NB4 (cell line): ENCODE results near the gene OPRD1.
"Not testable (repeated sequence)": the region's sequence is repeated elsewhere in the genome, so short reads cannot be mapped to it uniquely, and the experiment has no call there.

Experiments used
- DNase-seq: peaks from one replicate; pipeline ENCODE4 v3.0.0; 2010; ENCODE audit warnings: low read depth
- H3K4me3 ChIP-seq: one replicate; pipeline ENCODE4 v1.5.1; 2011; ENCODE audit warnings: mild to moderate bottlenecking, low read depth, low read length, moderate library complexity
- MYC ChIP-seq: IDR thresholded peaks from 2 replicates; pipeline ENCODE4 v1.6.1; 2011; ENCODE audit warnings: low read depth, low read length
- POLR2A ChIP-seq: IDR thresholded peaks from 2 replicates; pipeline ENCODE4 v1.6.1; 2011; ENCODE audit warnings: mild to moderate bottlenecking; ENCODE audit not compliant: insufficient read length; ENCODE audit errors: extremely low read depth
- TF ChIP-seq, protein P1 (sequence below): IDR thresholded peaks from one replicate; pipeline ENCODE4 v1.5.1; 2012; ENCODE audit warnings: low read depth, low read length
- TF ChIP-seq, protein P2 (sequence below): IDR thresholded peaks from 2 replicates; pipeline ENCODE4 v1.6.1; 2011; ENCODE audit warnings: low read depth, low read length

Gene OPRD1

DNA sequence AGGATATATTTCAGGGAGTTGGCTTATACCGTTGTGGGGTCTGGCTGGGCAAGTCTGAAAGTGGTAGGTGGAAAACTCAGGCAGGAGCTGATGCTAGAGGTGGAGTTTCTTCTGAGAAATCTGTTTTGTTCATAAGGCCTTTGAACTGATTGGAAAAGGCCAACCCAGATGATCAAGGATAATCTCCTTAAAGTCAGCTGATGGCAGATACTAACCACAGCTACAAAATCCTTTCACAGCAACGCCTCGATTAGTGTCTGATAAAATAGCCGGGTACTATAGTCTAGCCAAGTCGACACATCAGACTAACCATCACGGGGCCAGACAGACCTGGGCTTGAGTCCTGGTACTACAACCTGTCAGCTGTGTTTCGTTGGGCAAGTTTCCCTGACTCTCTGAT is 21.4 kb downstream of the OPRD1 start:
- H3K4me3 ChIP-seq, result no peak overlapping the region
- no peak for DNase-seq
- no peak for TF ChIP-seq MYC
- no peak for TF ChIP-seq POLR2A
- TF ChIP-seq, protein P1, sequence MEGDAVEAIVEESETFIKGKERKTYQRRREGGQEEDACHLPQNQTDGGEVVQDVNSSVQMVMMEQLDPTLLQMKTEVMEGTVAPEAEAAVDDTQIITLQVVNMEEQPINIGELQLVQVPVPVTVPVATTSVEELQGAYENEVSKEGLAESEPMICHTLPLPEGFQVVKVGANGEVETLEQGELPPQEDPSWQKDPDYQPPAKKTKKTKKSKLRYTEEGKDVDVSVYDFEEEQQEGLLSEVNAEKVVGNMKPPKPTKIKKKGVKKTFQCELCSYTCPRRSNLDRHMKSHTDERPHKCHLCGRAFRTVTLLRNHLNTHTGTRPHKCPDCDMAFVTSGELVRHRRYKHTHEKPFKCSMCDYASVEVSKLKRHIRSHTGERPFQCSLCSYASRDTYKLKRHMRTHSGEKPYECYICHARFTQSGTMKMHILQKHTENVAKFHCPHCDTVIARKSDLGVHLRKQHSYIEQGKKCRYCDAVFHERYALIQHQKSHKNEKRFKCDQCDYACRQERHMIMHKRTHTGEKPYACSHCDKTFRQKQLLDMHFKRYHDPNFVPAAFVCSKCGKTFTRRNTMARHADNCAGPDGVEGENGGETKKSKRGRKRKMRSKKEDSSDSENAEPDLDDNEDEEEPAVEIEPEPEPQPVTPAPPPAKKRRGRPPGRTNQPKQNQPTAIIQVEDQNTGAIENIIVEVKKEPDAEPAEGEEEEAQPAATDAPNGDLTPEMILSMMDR, result no peak
- TF ChIP-seq, protein P2, sequence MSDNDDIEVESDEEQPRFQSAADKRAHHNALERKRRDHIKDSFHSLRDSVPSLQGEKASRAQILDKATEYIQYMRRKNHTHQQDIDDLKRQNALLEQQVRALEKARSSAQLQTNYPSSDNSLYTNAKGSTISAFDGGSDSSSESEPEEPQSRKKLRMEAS, result no peak

DNA sequence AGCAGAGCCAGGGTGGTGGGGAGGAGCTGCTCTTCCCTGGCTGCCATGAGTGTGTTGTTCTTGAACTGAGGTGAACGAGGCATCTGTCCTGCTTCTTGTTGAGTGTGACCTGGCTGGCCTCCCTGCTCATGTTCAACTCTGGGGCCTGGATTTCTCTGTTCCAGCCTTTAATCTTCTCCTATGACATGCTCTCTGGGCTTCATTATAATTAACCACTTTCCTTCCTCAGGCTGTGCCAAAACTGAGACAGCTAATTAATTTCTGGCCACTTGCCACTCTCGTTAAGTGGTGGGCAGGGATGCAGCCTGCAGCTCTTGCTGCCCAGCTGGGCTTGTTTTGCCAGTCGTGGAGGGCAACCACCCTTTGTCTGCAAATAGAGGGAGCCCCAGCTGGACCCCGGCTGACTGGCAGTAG is 23.3 kb downstream of the OPRD1 start:
- no peak for DNase-seq
- TF ChIP-seq POLR2A (no peak), MYC (no peak)
- TF ChIP-seq, protein P2, result no peak
- TF ChIP-seq, protein P1, result no peak
- no peak overlapping the region for H3K4me3 ChIP-seq

DNA sequence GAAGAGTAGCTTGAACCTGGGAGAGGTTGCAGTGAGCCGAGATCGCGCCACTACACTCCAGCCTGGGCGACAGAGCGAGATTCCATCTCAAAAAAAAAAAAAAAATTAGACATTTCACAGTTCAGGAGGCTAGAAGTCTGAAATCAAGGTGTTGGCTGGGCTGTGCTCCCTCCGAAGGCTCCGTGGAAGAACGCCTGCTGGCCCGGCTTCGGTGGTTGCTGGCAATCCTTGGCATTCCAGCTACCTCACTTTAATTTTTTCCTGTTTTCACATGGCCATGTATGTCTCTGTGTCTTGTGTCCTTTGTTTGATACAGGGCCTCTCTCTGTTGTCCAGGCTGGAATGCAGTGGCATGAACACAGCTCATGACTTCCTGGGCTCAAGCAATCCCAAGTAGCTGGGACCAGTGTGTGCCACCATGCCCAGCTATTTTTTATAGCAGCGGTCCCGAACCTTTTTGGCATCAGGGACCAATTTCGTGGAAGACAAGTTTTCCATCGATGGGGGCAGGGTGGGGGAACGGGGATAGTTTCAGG is 24.5 kb downstream of the OPRD1 start:
- TF ChIP-seq POLR2A (no peak), MYC (no peak)
- TF ChIP-seq, protein P2, result no peak
- TF ChIP-seq, protein P1, result no peak
- DNase-seq, result no peak
- H3K4me3 ChIP-seq, result no peak overlapping the region

DNA sequence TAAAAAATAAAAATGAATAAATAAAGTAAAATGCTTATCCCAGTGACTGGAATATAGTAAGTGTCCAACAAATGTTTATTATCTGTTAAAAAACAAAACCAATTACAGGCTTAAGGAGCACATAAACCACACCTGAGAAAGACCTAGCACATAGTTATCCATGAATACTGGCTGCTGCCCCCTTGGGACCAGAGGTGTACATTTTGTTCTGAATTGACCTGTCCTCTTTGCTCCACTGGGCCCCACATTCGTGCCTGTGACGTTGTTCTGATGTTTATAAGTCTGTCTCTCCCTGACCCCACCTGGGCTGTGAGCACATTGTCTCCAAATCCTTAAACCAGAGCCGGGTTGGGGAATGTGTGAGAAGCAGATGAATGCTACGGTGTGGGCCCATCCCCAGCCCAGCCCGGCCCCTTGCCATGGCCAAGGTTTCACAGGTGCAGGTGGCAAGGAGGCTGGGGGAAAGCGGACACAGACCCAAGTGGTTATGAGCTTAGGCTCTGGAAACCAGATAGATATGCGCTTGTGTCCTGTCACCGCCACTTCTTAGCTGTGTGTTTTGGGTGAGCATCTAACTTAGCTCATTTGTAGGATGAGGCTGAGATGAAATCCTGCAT is 29.1 kb downstream of the OPRD1 start:
- TF ChIP-seq POLR2A, result no peak
- TF ChIP-seq, protein P2, result no peak
- TF ChIP-seq, protein P1, result no peak
- no peak for TF ChIP-seq MYC
- DNase-seq, result no peak
- no peak overlapping the region for H3K4me3 ChIP-seq

DNA sequence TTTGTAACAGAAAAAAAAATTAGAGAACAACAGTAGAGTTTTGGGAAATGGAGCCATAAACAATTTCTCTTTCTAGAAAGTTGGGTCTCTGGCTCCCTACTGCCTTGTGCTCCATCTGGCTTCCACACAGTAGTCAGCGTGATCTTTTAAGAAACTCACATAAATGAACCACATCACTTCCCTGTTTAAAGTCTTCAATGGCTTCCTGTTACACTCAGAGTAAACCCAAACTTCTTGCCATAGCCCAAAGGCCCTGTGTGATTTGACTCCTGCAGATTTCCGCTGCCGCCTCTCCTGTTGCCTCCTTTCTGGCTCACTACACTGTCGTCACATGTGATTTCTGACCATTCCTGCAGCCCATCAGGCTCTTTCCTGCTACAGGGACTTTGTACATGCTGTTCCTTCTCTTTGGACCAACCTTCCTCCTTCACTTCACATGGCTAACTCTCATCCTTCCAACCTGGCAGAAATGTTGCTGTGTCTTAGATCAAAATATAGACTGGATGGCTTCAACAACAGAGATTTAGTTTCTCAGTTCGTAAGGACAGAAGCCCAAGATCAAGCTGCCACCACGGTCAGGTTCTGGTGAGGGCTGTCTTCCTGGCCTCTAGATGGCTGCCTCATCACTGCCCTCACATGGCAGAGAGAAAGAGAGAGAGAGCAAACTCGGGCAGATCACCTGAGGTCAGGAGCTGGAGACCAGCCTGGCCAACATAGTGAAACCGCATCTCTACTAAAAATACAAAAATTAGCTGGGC is 34.0 kb downstream of the OPRD1 start:
- H3K4me3 ChIP-seq, result no peak overlapping the region
- TF ChIP-seq, protein P1, result peak; percentile 26
- TF ChIP-seq MYC, result no peak
- TF ChIP-seq, protein P2, result no peak
- DNase-seq, result peak; percentile 54

DNA sequence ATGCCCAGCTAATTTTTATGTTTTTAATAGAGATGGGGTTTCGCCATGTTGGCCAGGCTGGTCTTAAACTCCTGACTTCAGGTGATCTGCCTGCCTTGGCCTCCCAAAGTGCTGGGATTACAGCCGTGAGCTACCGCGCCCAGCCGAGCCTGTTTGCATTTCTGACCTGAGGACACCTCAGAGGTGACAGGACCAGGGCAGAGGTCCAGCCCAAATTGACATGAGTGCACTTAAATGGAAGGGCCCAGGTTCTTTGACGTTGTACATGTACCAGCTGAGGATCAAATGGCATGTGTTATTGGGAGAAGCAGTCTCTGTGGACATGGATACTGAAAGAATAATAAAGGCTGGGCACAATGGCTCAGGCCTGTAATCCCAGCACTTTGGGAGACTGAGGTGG is 35.2 kb downstream of the OPRD1 start:
- DNase-seq, result not testable (repeated sequence)

More for the DNA sequence above, 35.2 kb downstream of the OPRD1 start:
- H3K4me3 ChIP-seq, result not testable (repeated sequence)
